ENCODE measurements around the gene TIAM1.

Gene TIAM1

DNA sequence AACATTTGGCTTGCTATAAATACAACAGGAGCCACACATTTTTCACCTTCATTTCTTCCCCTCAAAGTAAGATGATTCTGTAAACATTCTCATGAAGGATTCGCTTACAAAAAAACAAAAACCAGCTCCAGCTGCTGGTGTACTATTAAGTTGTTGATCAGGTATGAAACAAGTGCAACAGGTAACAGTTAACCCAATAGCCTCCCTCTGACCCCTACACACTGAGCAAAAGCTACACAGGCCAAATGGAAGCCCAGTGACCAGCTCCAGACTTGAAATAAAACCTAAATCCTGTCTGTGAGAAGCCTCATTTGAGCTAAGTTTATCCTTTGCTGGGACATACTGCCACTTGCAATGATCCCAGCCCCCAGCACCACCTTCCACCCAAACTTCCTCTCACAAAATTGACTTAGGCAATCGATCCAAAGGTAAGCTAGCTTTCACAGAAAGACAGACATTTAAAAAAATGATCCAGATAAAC lies 991 bp downstream of the TIAM1 start:
- Mint-ChIP-seq H3K4me3 (peak overlapping the region; percentile 18), H3K27me3 (peaks cover 73% of the 10 kb centered on the region), H3K36me3 (no peaks in the 10 kb centered on the region), H3K4me1 (peaks cover 29% of the 10 kb centered on the region), H3K9me3 (no peaks in the 10 kb centered on the region), H3K27ac (no peak overlapping the region)
- ATAC-seq = no peak

DNA sequence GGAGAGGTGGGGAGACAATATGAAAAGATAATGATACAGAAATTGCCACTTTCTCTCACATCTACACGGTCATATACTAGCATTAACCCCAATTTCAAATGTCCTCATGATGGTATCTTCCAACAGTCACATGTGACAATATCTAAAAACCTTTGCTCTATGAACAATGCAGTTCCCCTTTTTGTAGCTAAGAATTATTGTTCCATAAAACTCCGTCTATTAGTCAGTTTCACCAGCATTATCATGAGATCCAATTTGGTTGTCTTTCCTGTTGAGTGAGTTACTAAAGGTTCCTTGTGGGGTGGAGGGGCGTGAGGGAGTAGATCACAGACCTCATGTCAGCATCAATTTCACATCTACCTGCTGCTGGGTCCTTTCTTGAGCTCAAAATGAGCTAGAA lies 1.7 kb downstream of the TIAM1 start:
- Mint-ChIP-seq H3K4me1 (peaks cover 29% of the 10 kb centered on the region), H3K36me3 (no peaks in the 10 kb centered on the region), H3K27ac (no peak overlapping the region), H3K4me3 (no peak overlapping the region), H3K9me3 (no peaks in the 10 kb centered on the region), H3K27me3 (peaks cover 76% of the 10 kb centered on the region)
- ATAC-seq = no peak

DNA sequence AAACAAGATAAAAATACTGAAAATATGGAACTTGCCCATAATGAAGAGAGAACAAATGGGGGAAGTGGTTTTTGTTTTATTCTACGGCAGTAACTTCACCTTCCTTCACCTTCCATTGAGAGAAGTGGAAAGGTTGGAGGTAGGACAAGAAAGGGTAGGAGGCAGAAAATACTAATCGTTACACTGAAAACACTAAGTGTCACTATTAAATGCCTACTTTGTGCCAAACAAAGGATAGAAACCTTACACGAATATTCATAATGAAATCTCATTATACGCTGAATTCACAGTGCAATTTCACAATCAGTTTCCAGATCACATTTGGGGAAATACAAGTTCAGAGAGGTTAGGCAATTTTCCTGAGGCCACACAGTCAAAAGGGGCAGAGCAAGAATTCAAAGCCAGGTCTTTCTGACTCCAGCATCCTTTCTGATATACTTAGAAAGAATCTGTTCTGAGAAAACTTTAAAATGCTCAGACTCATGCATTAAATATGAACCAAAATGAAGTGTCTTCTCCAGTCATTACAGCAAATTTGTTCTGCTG lies 3.0 kb downstream of the TIAM1 start:
- H3K4me1 Mint-ChIP-seq = peaks cover 29% of the 10 kb centered on the region
- no peak for ATAC-seq
- no peak overlapping the region for H3K27ac Mint-ChIP-seq
- peaks cover 76% of the 10 kb centered on the region for H3K27me3 Mint-ChIP-seq
- no peaks in the 10 kb centered on the region for H3K9me3 Mint-ChIP-seq
- H3K4me3 Mint-ChIP-seq = no peak overlapping the region
- no peaks in the 10 kb centered on the region for H3K36me3 Mint-ChIP-seq

DNA sequence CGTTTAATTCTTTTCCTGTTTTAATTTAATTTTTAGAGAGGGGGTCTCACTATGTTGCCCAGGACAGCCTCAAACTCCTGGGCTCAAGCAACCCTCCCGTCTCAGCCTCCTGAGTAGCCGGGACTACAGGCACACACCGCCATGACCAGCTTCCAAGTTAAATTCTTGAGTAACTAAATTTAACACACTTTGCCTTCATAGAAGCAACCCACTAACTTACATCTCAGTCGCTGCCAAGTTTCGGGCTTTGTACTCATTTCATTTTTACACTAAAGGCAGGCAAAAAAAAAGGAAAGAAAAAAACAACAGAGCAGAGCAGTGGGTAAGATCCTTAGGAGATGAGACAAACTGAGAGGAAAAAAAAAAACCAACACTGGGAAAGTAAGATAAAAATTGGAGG lies 3.5 kb downstream of the TIAM1 start:
- Mint-ChIP-seq H3K4me1 (peaks cover 29% of the 10 kb centered on the region), H3K27me3 (peaks cover 71% of the 10 kb centered on the region), H3K36me3 (no peaks in the 10 kb centered on the region), H3K4me3 (no peak overlapping the region), H3K27ac (no peak overlapping the region), H3K9me3 (no peaks in the 10 kb centered on the region)
- no peak for ATAC-seq

DNA sequence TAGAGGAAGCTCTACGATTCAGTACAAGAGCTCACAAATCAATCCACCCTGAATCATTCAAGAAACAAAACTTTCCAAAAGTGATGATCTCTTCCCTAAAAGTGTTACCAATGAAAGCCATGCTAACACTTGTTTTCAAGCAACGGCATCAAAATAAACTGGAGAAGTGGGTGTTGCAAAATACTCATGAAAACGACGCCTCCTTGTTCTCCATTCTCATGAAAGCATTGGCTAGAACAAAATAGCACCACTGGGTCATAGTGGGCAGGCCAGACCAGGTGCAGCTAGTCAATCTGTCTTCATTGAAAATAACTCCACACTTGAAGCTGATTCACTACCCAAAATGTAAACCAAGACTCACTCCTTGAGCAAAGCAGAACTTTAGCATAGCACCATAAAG lies 4.3 kb downstream of the TIAM1 start:
- peaks cover 29% of the 10 kb centered on the region for H3K4me1 Mint-ChIP-seq
- H3K27ac Mint-ChIP-seq = no peak overlapping the region
- H3K27me3 Mint-ChIP-seq = peaks cover 71% of the 10 kb centered on the region

DNA sequence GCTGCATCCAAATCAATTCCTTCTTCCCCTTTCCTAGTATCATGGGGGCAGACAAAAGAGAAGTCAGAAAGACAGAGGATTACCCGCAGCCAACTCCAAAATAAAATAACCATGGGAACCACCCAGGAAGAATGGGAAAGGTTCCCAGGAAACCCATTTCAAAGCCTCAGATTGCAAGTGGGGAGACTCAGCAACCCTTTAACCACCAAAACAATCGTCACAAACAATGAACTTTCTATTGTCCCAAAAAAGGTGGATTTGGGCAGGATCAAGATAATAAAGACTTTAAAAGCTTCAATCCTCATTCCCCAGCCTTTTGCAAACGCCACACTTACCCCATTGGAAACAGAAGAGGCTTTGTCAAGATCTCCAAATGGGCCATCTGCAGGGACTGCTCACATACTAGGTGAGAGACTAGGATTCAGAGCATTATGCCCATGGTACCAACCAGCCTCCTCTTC lies 5.1 kb downstream of the TIAM1 start:
- H3K27me3 Mint-ChIP-seq = peaks cover 71% of the 10 kb centered on the region
- H3K36me3 Mint-ChIP-seq = no peaks in the 10 kb centered on the region
- H3K9me3 Mint-ChIP-seq = no peaks in the 10 kb centered on the region
- ATAC-seq = no peak
- H3K4me3 Mint-ChIP-seq = no peak overlapping the region
- H3K27ac Mint-ChIP-seq = no peak overlapping the region
- H3K4me1 Mint-ChIP-seq = peaks cover 23% of the 10 kb centered on the region

More for the DNA sequence above, 4.3 kb downstream of the TIAM1 start:
- Mint-ChIP-seq H3K36me3 (no peaks in the 10 kb centered on the region), H3K4me3 (no peak overlapping the region), H3K9me3 (no peaks in the 10 kb centered on the region)
- no peak for ATAC-seq

DNA sequence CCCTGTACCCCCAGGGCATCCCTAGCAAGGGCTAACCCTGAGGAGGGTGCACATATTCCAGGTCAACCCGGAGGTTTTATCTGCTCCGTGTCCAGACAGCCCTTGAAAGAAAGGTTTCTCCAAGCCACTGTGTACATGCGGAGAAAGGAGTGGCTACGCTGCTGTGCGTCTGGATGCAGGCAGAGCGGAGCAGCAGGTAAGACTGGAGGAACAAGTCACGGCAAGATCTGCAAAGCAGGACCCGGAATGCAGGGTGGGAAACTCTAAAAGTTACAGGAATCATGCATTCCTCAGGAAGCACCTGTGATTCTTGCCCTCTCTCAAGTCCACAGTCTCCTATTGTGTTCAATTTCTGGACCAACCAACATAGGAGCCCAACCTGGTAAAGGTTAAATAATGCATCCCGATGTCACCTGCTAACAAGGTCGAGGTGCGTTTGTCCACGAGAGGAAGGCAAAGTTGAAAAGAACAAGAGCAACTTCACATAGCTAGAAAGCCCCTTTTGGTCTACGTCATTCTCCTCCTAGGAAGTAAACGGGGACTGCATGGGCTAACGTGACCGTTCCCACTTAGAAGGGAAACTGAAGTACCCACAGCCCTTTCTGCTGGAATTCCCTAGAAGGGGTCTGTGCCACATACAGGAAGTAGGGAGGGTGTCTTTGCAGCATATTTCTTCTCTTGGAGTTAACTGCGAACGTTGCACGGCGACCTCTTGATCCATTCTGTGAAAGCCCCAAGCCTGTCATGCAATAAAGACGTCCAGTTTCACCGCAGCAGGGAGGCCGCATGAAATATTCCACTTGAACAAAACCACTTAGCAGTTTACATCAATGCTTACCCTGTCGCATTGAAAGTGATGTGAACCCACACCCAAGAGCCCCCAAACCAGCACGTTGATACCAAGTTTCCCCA lies 5.8 kb downstream of the TIAM1 start:
- no peak for ATAC-seq
- H3K9me3 Mint-ChIP-seq = no peaks in the 10 kb centered on the region
- no peaks in the 10 kb centered on the region for H3K36me3 Mint-ChIP-seq
- no peak overlapping the region for H3K4me3 Mint-ChIP-seq
- peaks cover 16% of the 10 kb centered on the region for H3K4me1 Mint-ChIP-seq
- H3K27me3 Mint-ChIP-seq = peaks cover 67% of the 10 kb centered on the region
- H3K27ac Mint-ChIP-seq = no peak overlapping the region

DNA sequence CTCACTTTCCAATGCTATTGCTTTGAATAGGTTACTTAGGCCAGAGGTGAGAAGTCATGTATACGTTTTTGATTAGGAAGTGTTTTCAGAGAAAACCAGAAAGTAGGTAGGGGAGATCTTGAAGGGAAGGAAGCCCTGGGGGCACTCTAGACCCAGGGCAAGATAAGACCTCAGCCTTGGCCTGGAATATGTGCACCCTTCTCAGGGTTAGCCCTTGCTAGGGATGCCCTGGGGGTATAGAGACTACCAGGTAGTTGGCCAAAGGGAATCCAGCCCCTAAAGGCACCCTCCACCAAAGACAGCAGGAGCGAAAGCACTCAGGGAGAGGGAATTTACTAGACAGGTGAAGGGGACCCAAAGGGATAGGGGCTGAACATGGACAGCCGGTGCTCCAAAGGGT lies 7.0 kb downstream of the TIAM1 start:
- H3K9me3 Mint-ChIP-seq = no peaks in the 10 kb centered on the region
- no peak overlapping the region for H3K4me3 Mint-ChIP-seq
- no peak overlapping the region for H3K27ac Mint-ChIP-seq
- peaks cover 6% of the 10 kb centered on the region for H3K4me1 Mint-ChIP-seq
- H3K36me3 Mint-ChIP-seq = no peaks in the 10 kb centered on the region
- ATAC-seq = no peak
- peaks cover 56% of the 10 kb centered on the region for H3K27me3 Mint-ChIP-seq

DNA sequence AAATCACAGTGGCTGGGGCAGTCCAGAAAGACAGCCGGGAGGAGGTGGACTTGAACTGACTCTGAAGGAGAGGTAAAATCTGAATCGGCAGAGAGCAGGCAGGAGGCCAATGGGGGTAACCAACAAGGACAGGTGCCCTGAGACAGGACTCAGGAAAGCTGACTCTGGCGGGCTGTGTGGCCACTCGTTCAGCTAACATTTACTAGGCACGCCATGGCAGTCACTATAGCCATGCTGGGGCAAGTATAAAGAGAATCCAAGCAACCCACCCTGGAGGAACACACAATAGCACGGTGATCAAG lies 7.4 kb downstream of the TIAM1 start:
- Mint-ChIP-seq H3K36me3 (no peaks in the 10 kb centered on the region), H3K9me3 (no peaks in the 10 kb centered on the region), H3K4me1 (peaks cover 6% of the 10 kb centered on the region), H3K4me3 (no peak overlapping the region), H3K27me3 (peaks cover 54% of the 10 kb centered on the region), H3K27ac (no peak overlapping the region)
- no peak for ATAC-seq

DNA sequence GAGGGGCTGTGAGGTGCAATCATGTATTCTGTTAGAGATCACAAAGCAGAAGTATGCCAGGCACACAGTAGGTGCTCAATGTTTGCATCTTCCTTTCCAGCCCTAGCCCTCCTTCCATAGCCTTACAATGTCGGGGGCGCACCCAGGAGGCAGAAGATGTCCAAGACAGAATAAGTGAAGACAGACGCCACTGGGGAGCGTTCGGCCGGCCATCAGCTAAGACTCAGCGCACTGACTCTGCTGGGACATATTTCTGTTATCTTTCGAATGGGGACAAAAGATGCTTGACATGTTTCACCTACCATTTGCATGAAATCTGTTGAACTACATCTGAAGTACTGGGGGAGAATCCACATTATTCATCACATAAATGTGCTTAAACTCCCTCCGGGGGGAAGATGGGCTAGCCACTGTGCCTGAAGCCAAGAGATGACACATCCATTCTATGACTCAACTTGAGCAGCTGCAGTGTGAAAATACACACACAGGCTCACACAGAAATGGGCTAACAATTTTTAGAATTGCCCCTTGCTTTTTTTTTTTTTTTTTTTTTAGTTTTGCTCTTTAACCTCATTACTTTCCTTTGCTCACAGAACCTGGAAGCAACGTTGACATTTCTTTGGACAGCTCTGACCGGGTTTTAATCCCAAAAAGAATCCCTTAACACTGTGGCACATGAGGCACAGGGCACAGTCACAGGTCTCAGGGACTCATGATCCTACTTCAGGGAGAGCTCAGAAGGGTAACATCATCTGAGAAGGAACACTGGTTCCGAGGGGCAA lies 7.9 kb downstream of the TIAM1 start:
- Mint-ChIP-seq H3K4me3 (no peak overlapping the region), H3K27me3 (peaks cover 52% of the 10 kb centered on the region), H3K9me3 (no peaks in the 10 kb centered on the region), H3K27ac (no peak overlapping the region), H3K36me3 (no peaks in the 10 kb centered on the region), H3K4me1 (peaks cover 6% of the 10 kb centered on the region)
- no peak for ATAC-seq

DNA sequence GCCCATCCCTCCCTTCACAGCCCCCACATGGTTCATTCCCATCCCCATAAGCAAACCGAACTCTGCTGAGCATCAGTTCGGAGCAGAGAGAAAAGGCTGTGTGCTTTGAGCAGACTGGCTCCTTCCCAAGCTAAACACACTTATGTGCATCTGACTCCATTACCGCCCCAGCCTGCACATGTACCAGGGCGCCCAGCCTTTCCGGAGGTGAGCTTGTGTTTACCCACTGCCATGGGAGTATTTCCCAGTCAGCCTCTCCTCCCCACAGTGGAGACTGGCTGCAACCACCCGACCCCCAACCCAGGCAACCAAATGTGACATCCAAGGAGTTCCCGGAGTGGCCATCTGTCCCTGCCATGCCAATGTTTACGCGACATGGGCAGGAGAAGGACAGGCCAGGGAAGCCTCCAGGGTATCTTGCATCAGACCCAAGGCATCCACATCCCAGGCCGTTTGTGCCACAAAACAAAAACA lies 9.4 kb downstream of the TIAM1 start:
- no peak for ATAC-seq
- peaks cover 5% of the 10 kb centered on the region for H3K9me3 Mint-ChIP-seq
- H3K27me3 Mint-ChIP-seq = peaks cover 41% of the 10 kb centered on the region
- no peak overlapping the region for H3K4me3 Mint-ChIP-seq
- H3K27ac Mint-ChIP-seq = no peak overlapping the region
- H3K36me3 Mint-ChIP-seq = no peaks in the 10 kb centered on the region
- H3K4me1 Mint-ChIP-seq = no peaks in the 10 kb centered on the region

DNA sequence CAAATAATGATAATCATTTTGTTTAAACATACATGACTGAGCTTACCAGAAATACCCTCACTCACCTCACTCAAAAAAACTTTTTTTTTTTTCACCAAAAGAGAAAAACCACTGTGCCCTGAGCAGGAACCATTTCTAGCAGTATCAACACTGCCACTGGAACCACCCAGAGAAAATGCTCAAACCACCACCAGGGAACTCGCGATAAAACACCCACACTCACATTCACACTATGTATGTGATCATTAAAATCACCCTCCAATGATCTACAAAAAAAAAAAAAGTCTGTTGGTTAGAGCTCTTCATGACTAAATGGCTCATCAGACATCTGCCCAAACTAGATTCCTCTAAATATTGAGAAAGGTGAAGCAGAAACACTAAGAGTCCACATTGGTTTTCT lies 11.5 kb downstream of the TIAM1 start:
- H3K4me1 Mint-ChIP-seq = no peaks in the 10 kb centered on the region
- no peak for ATAC-seq
- no peak overlapping the region for H3K4me3 Mint-ChIP-seq
- H3K36me3 Mint-ChIP-seq = no peaks in the 10 kb centered on the region
- H3K9me3 Mint-ChIP-seq = peaks cover 9% of the 10 kb centered on the region
- H3K27ac Mint-ChIP-seq = no peak overlapping the region
- peaks cover 33% of the 10 kb centered on the region for H3K27me3 Mint-ChIP-seq

DNA sequence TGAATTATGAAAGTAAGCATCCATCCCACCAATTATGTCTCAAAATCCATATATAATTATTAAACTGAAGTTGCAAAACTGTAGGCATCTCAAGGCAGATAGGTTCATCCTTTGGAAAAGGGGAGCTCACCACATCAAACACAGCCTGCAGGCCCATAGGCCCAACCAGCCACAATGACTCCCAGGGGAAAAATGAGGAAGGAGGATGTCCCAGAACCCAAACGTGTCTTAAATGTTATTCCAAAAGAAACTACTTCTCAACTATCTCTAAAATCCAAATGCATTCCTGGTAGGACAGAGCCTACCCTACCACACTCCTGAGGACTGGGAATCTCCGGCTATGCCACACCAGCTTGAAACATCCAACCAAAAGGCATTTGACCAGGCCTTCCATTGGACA lies 12.8 kb downstream of the TIAM1 start:
- no peaks in the 10 kb centered on the region for H3K36me3 Mint-ChIP-seq
- no peak overlapping the region for H3K4me3 Mint-ChIP-seq
- no peak for ATAC-seq
- H3K27ac Mint-ChIP-seq = no peak overlapping the region
- H3K27me3 Mint-ChIP-seq = peaks cover 20% of the 10 kb centered on the region
- H3K9me3 Mint-ChIP-seq = peaks cover 9% of the 10 kb centered on the region
- peaks cover 10% of the 10 kb centered on the region for H3K4me1 Mint-ChIP-seq

DNA sequence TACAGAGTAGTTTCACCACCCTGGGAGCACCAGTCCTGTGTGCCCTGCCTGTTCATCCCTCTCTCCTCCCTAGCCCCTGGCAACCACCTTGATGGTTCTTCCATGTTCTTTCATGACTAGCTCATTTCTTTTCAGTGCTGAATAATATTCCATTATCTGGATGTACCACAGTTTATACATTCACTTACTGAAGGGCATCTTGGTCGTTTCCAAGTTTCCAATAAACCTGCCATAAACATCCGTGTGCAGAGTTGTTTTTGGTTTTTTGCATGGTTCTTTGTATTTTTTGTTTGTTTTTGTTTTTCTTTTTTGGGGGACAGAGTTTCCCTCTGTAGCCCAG lies 13.9 kb downstream of the TIAM1 start:
- no peak for ATAC-seq
- no peak overlapping the region for H3K27ac Mint-ChIP-seq
- no peak overlapping the region for H3K4me3 Mint-ChIP-seq
- peaks cover 15% of the 10 kb centered on the region for H3K27me3 Mint-ChIP-seq
- H3K9me3 Mint-ChIP-seq = peaks cover 9% of the 10 kb centered on the region
- peaks cover 17% of the 10 kb centered on the region for H3K4me1 Mint-ChIP-seq
- no peaks in the 10 kb centered on the region for H3K36me3 Mint-ChIP-seq

DNA sequence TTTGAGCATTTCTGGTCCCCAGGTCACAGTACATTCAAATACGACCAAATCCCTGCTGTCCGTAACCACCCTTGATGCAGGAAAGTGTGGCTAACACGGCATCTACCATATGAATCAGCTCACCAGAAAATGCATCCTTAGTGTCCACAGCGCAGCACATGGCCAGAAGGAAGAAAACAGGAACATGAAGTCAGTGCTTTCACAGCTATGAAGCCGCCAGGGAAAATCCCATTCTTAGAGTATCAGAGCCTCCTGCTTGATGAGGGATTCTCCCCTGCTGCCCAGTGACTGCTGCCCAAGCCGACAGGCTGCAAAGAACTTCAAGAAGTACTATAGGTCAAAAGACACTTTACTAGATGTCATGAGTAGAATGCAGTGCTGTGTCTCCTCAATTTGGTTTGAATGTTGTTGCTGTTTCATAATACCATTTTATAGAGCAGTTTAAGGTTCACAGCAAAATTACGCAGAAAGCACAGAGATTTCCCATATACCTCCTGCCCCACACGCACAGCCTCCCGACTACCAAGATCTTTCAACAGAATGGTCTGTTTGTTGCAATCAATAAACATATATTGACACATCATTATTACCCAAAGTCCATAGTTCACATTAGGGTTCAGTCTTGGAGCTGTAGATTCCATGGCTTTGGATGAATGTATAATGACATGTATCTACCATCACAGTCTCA lies 14.5 kb downstream of the TIAM1 start:
- H3K36me3 Mint-ChIP-seq = no peaks in the 10 kb centered on the region
- H3K9me3 Mint-ChIP-seq = peaks cover 9% of the 10 kb centered on the region
- H3K27ac Mint-ChIP-seq = no peak overlapping the region
- peaks cover 10% of the 10 kb centered on the region for H3K27me3 Mint-ChIP-seq
- H3K4me3 Mint-ChIP-seq = no peak overlapping the region
- ATAC-seq = no peak
- peaks cover 17% of the 10 kb centered on the region for H3K4me1 Mint-ChIP-seq
